ENCODE measurements around the gene KIR2DL1. TPM values are rescaled to one million over a fixed set of nuclear protein-coding genes. Genes with fewer than 3 reads are reported as not detected.

KIR2DL1 gene
- total RNA-seq, 2 donors from 2014 or later: not detected

- Histone ChIP-seq H3K27ac (ENCODE audit: low read depth, low read length) (no peak overlapping the region), H3K27me3 (ENCODE audit: control insufficient read depth, insufficient read depth, low read length, poor library complexity, severe bottlenecking) (no peaks in the 10 kb centered on the region), H3K9ac (ENCODE audit: extremely low read depth, low read length, poor library complexity, severe bottlenecking) (no peak overlapping the region), H3K9me3 (ENCODE audit: control insufficient read depth, low read length) (peaks cover 64% of the 10 kb centered on the region), H3K36me3 (ENCODE audit: control insufficient read depth, insufficient read depth, low read length) (no peaks in the 10 kb centered on the region), H3K4me1 (ENCODE audit: control insufficient read depth, insufficient read depth, low read length) (no peaks in the 10 kb centered on the region), H3K4me3 (ENCODE audit: low read length) (no peak overlapping the region)
- H3K27me3 Mint-ChIP-seq (ENCODE audit: insufficient read depth): no peaks in the 10 kb centered on the region
- H3K4me3 Mint-ChIP-seq: no peak overlapping the region
- peaks cover 95% of the 10 kb centered on the region for H3K9me3 Mint-ChIP-seq
- 74 to 78% methylated on average over 6 to 9 of the region's 10 CpGs for WGBS, 2 experiments (ENCODE audit: insufficient coverage in 1 of 2, insufficient read length in 1 of 2)
- peaks cover 2% of the 10 kb centered on the region for H3K36me3 Mint-ChIP-seq (ENCODE audit: low read depth)
- H3K27ac Mint-ChIP-seq: no peak overlapping the region
- H3K4me1 Mint-ChIP-seq: no peaks in the 10 kb centered on the region
- DNase-seq: no peak
- no peak for TF ChIP-seq CTCF (conservative IDR thresholded peaks at IDR 0.05)
Observed at GRCh38 chr19:54727562-54727961, 42.0 kb upstream of the KIR2DL1 start.

GRCh38 chr19:54728167-54728566, 41.4 kb upstream of the KIR2DL1 start:
- Histone ChIP-seq H3K27ac (ENCODE audit: low read depth, low read length) (no peak overlapping the region), H3K9ac (ENCODE audit: extremely low read depth, low read length, poor library complexity, severe bottlenecking) (no peak overlapping the region), H3K36me3 (ENCODE audit: control insufficient read depth, insufficient read depth, low read length) (no peaks in the 10 kb centered on the region), H3K27me3 (ENCODE audit: control insufficient read depth, insufficient read depth, low read length, poor library complexity, severe bottlenecking) (no peaks in the 10 kb centered on the region), H3K4me3 (ENCODE audit: low read length) (no peak overlapping the region), H3K9me3 (ENCODE audit: control insufficient read depth, low read length) (peaks cover 63% of the 10 kb centered on the region), H3K4me1 (ENCODE audit: control insufficient read depth, insufficient read depth, low read length) (no peaks in the 10 kb centered on the region)
- WGBS, 2 experiments (ENCODE audit: insufficient coverage in 1 of 2, insufficient read length in 1 of 2): 32% methylated on average over 3 of the region's 3 CpGs; no CpG with 5 or more reads in 1 of the 2 experiments
- Mint-ChIP-seq H3K27ac (no peak overlapping the region), H3K4me1 (no peaks in the 10 kb centered on the region), H3K36me3 (ENCODE audit: low read depth) (peaks cover 2% of the 10 kb centered on the region), H3K4me3 (no peak overlapping the region), H3K27me3 (ENCODE audit: insufficient read depth) (no peaks in the 10 kb centered on the region), H3K9me3 (peaks cover 95% of the 10 kb centered on the region)
- DNase-seq: no peak
- no peak for TF ChIP-seq CTCF (conservative IDR thresholded peaks at IDR 0.05)

DNA sequence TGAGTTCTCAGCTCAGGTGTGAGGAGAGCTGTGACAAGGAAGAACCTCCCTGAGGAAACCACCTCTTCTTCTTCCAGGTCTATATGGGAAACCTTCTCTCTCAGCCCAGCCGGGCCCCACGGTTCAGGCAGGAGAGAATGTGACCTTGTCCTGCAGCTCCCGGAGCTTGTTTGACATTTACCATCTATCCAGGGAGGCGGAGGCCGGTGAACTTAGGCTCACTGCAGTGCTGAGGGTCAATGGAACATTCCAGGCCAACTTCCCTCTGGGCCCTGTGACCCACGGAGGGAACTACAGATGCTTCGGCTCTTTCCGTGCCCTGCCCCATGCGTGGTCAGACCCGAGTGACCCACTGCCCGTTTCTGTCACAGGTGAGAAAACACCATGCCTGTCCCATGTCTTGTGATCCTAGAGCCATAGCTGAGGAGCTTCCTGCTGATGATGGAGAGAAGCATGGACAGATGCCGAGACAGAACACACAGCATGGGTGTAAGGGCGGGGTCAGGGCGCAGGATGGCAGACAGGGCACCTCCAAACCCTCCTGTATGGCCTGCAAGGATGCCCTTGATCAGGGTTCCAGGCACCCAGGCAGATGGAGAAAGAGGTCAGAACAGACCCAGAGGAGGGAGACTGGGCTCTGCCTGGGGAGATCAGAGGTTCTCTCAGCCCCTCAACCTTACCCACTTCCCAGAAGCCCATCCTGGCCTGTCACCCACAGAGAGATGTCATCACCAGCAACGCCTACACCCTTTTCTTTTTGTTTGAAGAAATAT, 40.0 kb upstream of the KIR2DL1 start:
- WGBS, 2 experiments (ENCODE audit: insufficient coverage in 1 of 2, insufficient read length in 1 of 2): 72 to 77% methylated on average over 7 to 14 of the region's 15 CpGs
- peaks cover 2% of the 10 kb centered on the region for H3K36me3 Mint-ChIP-seq (ENCODE audit: low read depth)
- no peaks in the 10 kb centered on the region for H3K4me1 Mint-ChIP-seq
- no peak overlapping the region for H3K4me3 Mint-ChIP-seq
- H3K4me1 ChIP-seq (ENCODE audit: control insufficient read depth, insufficient read depth, low read length): no peaks in the 10 kb centered on the region
- no peak overlapping the region for H3K27ac ChIP-seq (ENCODE audit: low read depth, low read length)
- H3K27me3 Mint-ChIP-seq (ENCODE audit: insufficient read depth): no peaks in the 10 kb centered on the region
- no peak overlapping the region for H3K4me3 ChIP-seq (ENCODE audit: low read length)
- peaks cover 96% of the 10 kb centered on the region for H3K9me3 Mint-ChIP-seq
- no peaks in the 10 kb centered on the region for H3K36me3 ChIP-seq (ENCODE audit: control insufficient read depth, insufficient read depth, low read length)
- H3K27ac Mint-ChIP-seq: no peak overlapping the region
- peaks cover 60% of the 10 kb centered on the region for H3K9me3 ChIP-seq (ENCODE audit: control insufficient read depth, low read length)
- no peak overlapping the region for H3K9ac ChIP-seq (ENCODE audit: extremely low read depth, low read length, poor library complexity, severe bottlenecking)
- no peaks in the 10 kb centered on the region for H3K27me3 ChIP-seq (ENCODE audit: control insufficient read depth, insufficient read depth, low read length, poor library complexity, severe bottlenecking)
- no peak for DNase-seq
- no peak for TF ChIP-seq CTCF (conservative IDR thresholded peaks at IDR 0.05)

Data from endodermal cell (in vitro differentiated cells).